H1 (cell line): ENCODE data around the gene ADD2. TPM values are rescaled to one million over a fixed set of nuclear protein-coding genes. Genes with fewer than 3 reads are reported as not detected.

ENCODE experiments used
- BCL11A ChIP-seq, 2 experiments: IDR thresholded peaks; one replicate each; pipeline ENCODE4 v1.6.1; 2011; ENCODE audit warnings: low read depth in 2 of 2, low read length in 2 of 2, mild to moderate bottlenecking in 2 of 2
- CTCF ChIP-seq, 3 experiments: IDR thresholded peaks; 1 replicate in 2 of 3; 2 replicates in 1 of 3; pipeline versions ENCODE4 v1.5.1 to v1.6.1; 2011; ENCODE audit warnings: low read length in 3 of 3, mild to moderate bottlenecking in 3 of 3, inconsistent platforms in 2 of 3, low read depth in 1 of 3, moderate library complexity in 1 of 3; ENCODE audit not compliant: insufficient read depth in 1 of 3; ENCODE audit errors: control extremely low read depth in 1 of 3
- SIX5 ChIP-seq: IDR thresholded peaks from 2 replicates; pipeline ENCODE4 v1.6.1; 2011; ENCODE audit warnings: mild to moderate bottlenecking, low read depth, low read length
- YY1 ChIP-seq: IDR thresholded peaks from 2 replicates; pipeline ENCODE4 v1.6.1; 2011; ENCODE audit warnings: low read depth, mild to moderate bottlenecking, low read length
- polyA plus RNA-seq, 7 experiments: library from polyadenylated mRNA; depleted of rRNA in 3 of 7; stranded (reverse) in 5 of 7; unstranded in 2 of 7; fragments of >200 nt in 5 of 7; fragments of 200-250 nt in 2 of 7; gene quantifications; 1 replicate in 5 of 7; 2 replicates in 1 of 7; 4 replicates in 1 of 7; pipeline versions ENCODE4 v1.2.1 to v1.2.3, GENCODE V29; 2011 to 2013; ENCODE audit warnings: missing spikeins in 2 of 7, mixed read lengths in 2 of 7
- total RNA-seq: library from RNA; stranded (reverse); fragmentation: NEBNext Ultra II Directional; extraction: Animal tissue kit (Norgen Biotek cat#: 25700); gene quantifications from 2 replicates; pipeline ENCODE4 v1.2.1, GENCODE V29; 2021

The ADD2 gene
- total and polyA plus RNA-seq, 2 of the 8 experiments (the other 6 are each of a cell fraction or from before 2014, with no cell fraction given), result 58.5 to 170 TPM

DNA sequence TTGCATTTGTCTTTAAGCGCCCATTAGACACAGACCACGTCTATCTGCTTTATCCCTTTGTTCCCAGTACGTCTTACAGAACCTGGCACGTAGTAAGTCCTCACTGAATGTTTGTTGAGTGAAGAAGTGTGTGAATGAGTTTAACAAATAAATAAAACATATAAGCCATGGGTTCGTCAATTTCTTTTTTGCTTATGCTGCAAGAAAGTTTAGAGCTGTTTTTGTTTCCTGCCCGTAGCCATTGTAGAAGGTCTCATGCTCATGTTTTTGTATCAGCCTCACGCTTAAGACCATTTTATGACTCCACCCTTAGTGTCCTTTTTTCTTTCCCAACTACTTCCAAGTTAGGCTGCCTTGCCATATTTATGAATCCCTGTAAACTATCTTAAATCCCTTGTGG lies 2.5 kb downstream of the ADD2 start (continued):
- TF ChIP-seq CTCF (IDR thresholded peaks at IDR 0.05; ENCODE audit: control extremely low read depth in 1 of 3, insufficient read depth in 1 of 3, low read depth in 1 of 3, low read length in 3 of 3) (no peak), BCL11A (IDR thresholded peaks at IDR 0.05; ENCODE audit: low read depth in 2 of 2, low read length in 2 of 2) (no peak), YY1 (no peak), SIX5 (no peak)
